ENCODE data around the gene MYO5A.

The MYO5A gene

GRCh38 chr15:52415628-52416027 is 113.1 kb downstream of the MYO5A start:
- POLR2A ChIA-PET = no interaction called here
- TF ChIP-seq ZNF645 (tag by site-specific recombination; IDR thresholded peaks at IDR 0.05) (no peak), KLF8 (tag by site-specific recombination; IDR thresholded peaks at IDR 0.05) (no peak), ZNF777 (tag by site-specific recombination; IDR thresholded peaks at IDR 0.05; ENCODE audit: borderline replicate concordance) (no peak), ZNF701 (tag by site-specific recombination; IDR thresholded peaks at IDR 0.05) (no peak), YY2 (tag by site-specific recombination; IDR thresholded peaks at IDR 0.05) (no peak), KLF9 (tag by site-specific recombination; IDR thresholded peaks at IDR 0.05; ENCODE audit: low read depth) (no peak), SALL2 (tag by site-specific recombination; IDR thresholded peaks at IDR 0.05; ENCODE audit: borderline replicate concordance) (no peak), ZNF514 (tag by site-specific recombination; IDR thresholded peaks at IDR 0.05) (no peak), ZSCAN16 (tag by site-specific recombination; IDR thresholded peaks at IDR 0.05) (no peak), ZNF658 (tag by site-specific recombination; IDR thresholded peaks at IDR 0.05) (no peak), OSR2 (tag by site-specific recombination; IDR thresholded peaks at IDR 0.05) (no peak), ZNF16 (tag by site-specific recombination; IDR thresholded peaks at IDR 0.05; ENCODE audit: low read depth) (no peak), ZFP69B (tag by site-specific recombination; IDR thresholded peaks at IDR 0.05) (no peak), ZNF521 (tag by site-specific recombination; IDR thresholded peaks at IDR 0.05) (no peak)
- TF ChIP-seq, protein P1, sequence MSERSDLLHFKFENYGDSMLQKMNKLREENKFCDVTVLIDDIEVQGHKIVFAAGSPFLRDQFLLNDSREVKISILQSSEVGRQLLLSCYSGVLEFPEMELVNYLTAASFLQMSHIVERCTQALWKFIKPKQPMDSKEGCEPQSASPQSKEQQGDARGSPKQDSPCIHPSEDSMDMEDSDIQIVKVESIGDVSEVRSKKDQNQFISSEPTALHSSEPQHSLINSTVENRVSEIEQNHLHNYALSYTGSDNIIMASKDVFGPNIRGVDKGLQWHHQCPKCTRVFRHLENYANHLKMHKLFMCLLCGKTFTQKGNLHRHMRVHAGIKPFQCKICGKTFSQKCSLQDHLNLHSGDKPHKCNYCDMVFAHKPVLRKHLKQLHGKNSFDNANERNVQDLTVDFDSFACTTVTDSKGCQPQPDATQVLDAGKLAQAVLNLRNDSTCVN (tag by site-specific recombination; optimal IDR thresholded peaks at IDR 0.05) = no peak
- peaks cover 2% of the 10 kb centered on the region; the same call in 1 of the 2 replicates for H3K4me1 ChIP-seq (ENCODE audit: control insufficient read depth, insufficient read depth, low read length)
- H3K27ac ChIP-seq (ENCODE audit: extremely low read depth, low read depth, low read length) = no peak overlapping the region
- no peaks in the 10 kb centered on the region for H3K36me3 ChIP-seq (ENCODE audit: control insufficient read depth in 2 of 2, insufficient read depth in 1 of 2, low read length in 2 of 2)
- no peaks in the 10 kb centered on the region for H3K9me3 ChIP-seq (ENCODE audit: control insufficient read depth, insufficient read depth, low read depth, low read length)
- H3K4me3 ChIP-seq (ENCODE audit: low read depth, low read length) = no peak overlapping the region
- CTCF ChIA-PET = interaction anchor here (0.6 kb wide), 1 partner anchor 26 kb away, joined by 4 read pairs; no protein-coding TSS in a partner anchor

GRCh38 chr15:52414936-52415335 is 113.7 kb downstream of the MYO5A start:
- Histone ChIP-seq H3K4me3 (ENCODE audit: low read depth, low read length) (no peak overlapping the region), H3K27ac (ENCODE audit: extremely low read depth, low read depth, low read length) (no peak overlapping the region), H3K36me3 (ENCODE audit: control insufficient read depth in 2 of 2, insufficient read depth in 1 of 2, low read length in 2 of 2) (no peaks in the 10 kb centered on the region), H3K9me3 (ENCODE audit: control insufficient read depth, insufficient read depth, low read depth, low read length) (no peaks in the 10 kb centered on the region), H3K4me1 (ENCODE audit: control insufficient read depth, insufficient read depth, low read length) (peaks cover 2% of the 10 kb centered on the region; the same call in 1 of the 2 replicates)
- ChIA-PET CTCF (interaction anchor here (0.7 kb wide), 1 partner anchor 158 kb away, joined by 3 read pairs; no protein-coding TSS in a partner anchor), POLR2A (no interaction called here)
- TF ChIP-seq, protein P2, sequence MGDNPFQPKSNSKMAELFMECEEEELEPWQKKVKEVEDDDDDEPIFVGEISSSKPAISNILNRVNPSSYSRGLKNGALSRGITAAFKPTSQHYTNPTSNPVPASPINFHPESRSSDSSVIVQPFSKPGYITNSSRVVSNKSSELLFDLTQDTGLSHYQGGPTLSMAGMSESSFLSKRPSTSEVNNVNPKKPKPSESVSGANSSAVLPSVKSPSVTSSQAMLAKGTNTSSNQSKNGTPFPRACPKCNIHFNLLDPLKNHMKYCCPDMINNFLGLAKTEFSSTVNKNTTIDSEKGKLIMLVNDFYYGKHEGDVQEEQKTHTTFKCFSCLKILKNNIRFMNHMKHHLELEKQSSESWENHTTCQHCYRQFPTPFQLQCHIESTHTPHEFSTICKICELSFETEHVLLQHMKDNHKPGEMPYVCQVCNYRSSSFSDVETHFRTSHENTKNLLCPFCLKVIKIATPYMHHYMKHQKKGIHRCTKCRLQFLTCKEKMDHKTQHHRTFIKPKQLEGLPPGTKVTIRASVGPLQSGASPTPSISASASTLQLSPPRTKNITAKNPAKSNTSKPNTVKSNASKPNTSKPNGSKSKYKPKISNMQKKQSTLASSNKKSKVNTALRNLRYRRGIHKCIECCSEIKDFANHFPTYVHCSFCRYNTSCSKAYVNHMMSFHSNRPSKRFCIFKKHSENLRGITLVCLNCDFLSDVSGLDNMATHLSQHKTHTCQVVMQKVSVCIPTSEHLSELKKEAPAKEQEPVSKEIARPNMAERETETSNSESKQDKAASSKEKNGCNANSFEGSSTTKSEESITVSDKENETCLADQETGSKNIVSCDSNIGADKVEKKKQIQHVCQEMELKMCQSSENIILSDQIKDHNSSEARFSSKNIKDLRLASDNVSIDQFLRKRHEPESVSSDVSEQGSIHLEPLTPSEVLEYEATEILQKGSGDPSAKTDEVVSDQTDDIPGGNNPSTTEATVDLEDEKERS (tag by site-specific recombination; IDR thresholded peaks at IDR 0.05) = no peak
- TF ChIP-seq ZNF561 (tag by site-specific recombination; IDR thresholded peaks at IDR 0.05; ENCODE audit: borderline replicate concordance) (no peak), ZNF211 (tag by site-specific recombination; IDR thresholded peaks at IDR 0.05; ENCODE audit: low read depth) (no peak), ZNF146 (tag by site-specific recombination; IDR thresholded peaks at IDR 0.05) (no peak), YY2 (tag by site-specific recombination; IDR thresholded peaks at IDR 0.05) (no peak), ZFP3 (tag by site-specific recombination; IDR thresholded peaks at IDR 0.05; ENCODE audit: low read depth) (no peak), ZNF157 (tag by site-specific recombination; IDR thresholded peaks at IDR 0.05) (no peak), KLF10 (tag by site-specific recombination; IDR thresholded peaks at IDR 0.05) (no peak)

Data from HEK293 (cell line).